ACHN (cell line): ENCODE measurements around the gene EFCAB14.
"Not testable (repeated sequence)": the region's sequence is repeated elsewhere in the genome, so short reads cannot be mapped to it uniquely, and the experiment has no call there.

ENCODE experiments used
- DNase-seq: peaks from one replicate; pipeline ENCODE4 v3.0.0-alpha.2; 2015
- in situ Hi-C: cut with HindIII; loops from 2 replicates; pipeline ENCODE4 v1.10.0; 2017; ENCODE audit warnings: low sequenced_read_pairs, low pct_ligation_motif_present, low pct_unique_long_range_greater_than_20kb

The EFCAB14 gene, protein sequence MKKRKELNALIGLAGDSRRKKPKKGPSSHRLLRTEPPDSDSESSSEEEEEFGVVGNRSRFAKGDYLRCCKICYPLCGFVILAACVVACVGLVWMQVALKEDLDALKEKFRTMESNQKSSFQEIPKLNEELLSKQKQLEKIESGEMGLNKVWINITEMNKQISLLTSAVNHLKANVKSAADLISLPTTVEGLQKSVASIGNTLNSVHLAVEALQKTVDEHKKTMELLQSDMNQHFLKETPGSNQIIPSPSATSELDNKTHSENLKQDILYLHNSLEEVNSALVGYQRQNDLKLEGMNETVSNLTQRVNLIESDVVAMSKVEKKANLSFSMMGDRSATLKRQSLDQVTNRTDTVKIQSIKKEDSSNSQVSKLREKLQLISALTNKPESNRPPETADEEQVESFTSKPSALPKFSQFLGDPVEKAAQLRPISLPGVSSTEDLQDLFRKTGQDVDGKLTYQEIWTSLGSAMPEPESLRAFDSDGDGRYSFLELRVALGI

DNA sequence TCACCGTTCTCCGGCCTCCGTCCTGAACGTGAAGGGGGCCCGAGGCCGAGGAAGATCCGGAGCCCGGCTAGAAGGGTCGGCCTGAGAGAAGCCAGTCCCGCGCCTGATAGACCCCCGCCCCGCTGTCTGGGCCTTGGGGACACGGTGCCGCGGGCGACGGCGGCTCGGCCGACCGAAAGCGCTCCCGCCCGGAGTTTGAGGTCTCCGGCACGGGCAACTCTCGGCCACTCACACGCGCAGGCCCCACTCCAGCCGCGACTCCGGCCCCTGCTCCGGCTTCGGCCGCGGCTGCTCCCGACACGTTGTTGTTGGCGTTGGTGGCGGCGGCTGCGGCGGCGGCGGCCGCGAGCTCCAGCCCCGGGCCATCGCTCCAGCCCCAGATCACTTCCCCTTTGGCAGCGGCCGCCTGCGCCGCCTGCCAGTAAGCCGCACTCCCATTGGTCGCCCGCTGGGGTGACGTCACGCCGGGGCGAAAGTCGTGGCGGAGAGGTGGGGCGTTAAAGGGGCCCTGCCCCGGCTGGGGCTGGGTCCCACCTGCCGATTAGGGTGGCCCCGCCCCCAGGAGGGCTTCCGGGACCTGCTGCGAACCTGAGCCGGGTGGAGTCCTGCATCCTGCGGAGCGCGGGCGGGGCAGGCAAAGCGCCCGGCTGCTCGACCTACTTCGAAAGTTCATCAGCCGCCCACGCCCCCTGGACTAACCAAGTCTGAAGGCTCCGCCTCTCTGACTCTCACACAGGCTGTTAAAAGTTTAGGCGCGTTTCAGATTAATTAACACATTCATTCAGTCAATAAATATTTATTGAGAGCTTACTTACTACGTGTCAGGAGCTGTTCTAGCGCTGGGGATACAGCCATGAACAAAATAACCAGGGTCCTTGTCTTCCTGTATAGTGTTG, at the start of gene EFCAB14:
EFCAB14 (minus strand) TSS at position 388 of the 896 bp plus-strand sequence. CDS start 1,027 bp downstream, outside the sequence.
- in situ Hi-C loops = no loop called here
- DNase-seq = peak; percentile 91

DNA sequence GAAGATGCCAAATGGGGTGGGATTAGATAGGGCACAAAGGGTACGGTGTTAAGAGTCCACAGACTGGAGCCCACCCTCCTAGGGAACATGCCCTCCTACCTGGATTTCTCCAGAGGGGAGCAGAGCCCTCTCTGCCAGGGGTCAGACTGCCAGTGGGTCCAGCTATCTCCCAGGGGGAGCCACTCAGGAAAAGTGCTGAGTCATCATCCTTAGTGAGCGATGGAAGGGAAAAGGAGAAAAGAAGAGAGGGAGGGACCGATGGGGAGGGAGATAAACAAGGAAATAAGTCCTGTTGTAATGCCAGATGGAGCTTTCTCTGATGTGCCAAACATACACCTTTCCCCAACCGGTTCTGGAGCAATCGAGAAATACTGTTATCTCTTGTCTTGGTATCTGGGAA, 49.5 kb upstream of the EFCAB14 start:
- in situ Hi-C loops = no loop called here
- no peak for DNase-seq

DNA sequence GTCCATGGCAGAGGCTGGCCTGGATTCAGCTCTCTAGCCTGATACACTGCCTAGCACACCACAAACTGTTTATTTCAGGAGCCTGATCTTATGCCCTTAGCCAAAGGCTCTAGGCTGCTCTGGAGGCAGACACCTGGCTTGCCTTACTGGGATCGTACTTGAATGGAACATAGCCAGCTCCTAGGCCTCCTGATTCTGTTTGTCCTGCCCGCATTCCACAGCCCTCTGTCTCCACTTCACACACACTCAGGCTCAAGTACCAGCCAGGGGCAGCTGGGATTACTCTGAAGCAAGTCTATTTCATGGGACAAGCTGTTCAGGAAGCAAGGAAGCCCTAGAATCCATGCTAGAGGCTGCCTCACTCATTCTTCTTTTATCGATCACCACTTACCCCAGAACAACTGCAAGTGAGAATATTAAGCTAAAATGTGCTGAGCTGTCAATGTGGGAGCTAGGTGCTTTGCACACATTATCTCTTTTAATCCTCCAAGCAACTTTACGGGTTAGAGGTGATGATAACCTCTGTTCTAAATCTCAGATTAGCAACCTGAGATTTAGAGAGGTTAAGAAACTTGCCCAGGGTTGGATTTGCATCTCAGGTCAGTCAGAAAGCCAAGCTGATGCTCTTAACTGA, 48.9 kb upstream of the EFCAB14 start:
- DNase-seq = no peak
- in situ Hi-C loops = no loop called here

DNA sequence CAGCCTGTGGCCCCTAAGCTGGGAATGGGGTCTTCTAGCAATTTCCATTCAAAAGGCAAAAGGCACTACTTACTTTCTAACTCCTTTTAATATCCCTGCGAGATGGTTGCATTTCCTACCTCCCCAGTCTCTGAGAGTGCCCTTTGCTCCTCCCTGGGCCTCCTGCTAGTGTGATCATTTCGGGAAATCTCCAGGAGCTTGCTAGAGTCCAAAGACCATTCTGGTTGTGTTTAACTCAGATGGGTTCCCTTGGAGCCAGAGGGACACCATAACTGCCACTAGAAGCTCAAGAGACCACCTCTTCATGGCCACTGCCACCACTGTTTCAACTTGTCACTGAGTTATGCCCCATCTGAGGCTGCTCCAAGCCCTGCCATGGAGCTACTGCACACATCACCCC, 45.5 kb upstream of the EFCAB14 start:
- no peak for DNase-seq
- in situ Hi-C loops = no loop called here

DNA sequence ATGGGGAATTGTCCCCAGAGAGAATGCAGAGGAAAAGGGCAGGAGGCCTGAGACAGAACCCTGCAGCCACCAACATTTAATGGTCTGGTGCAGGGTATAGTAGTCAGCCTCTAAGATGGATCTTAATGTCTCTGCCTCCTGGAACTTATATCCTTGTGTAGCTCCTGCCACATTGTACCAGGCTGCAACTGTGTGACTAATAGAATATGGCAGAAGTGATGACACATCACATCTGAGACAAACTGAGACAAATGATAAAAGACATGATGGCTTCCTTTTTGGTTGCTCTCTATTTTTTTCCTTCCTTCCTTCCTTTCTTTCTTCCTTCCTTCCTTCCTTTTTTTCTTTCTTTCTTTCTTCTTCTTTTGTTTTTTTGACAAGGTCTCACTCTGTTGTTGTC, 42.8 kb upstream of the EFCAB14 start:
- DNase-seq = no peak
- in situ Hi-C loops = no loop called here

DNA sequence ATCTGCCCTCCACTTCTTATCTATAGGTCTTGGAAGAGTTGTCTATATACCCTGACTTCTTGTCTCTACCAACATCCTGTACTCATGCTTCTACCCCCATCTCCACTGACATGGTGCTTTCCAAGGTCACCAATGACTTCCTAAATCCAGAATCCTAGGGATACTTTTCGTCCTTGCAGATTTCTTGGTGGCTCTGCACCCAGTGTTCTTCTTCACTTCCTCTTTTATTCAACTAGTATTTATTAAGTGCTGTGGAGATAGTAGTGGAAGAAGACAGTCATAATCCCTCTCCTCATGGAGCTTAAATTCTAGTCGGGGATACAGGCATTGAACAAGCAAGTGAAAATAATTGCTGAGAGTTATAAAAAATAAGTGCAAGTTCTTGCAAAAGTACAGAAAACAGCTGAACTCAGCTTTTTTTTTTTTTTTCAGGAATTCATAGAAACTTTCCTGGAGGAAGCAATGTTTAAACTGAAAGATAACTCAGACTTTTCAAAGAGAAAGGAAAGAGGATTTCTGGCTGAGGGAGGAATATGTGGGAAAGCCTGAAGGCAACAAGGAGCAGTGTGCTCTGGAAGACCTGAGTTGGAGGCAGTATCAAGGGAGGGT, 41.7 kb upstream of the EFCAB14 start:
- DNase-seq = no peak
- in situ Hi-C loops = no loop called here

DNA sequence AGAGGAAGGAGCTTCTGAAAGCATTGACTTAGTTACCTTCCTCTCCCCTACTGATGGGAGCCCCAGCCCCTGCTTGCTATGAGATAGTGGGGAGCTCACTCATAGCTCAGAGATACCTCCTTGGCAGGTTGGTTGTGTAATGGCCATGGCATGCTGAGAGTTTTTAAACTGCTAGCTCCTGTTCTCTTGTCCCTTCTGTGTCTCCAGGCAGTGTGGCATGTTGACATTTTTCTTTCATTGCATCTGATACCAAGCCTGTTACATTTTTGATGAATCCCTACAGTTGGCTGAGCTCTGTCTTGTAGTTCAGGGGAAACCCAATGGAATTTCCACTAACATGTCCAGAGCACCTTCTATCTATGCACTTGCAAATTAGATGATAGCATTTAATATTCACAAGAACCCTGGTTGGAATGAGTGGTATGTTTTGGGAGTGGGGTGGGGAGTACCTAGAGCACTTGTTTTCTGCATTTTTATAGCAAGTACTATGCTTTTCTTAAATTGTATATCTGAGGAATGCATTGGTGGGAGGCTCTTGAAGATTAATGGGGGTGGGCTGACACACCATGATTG, 39.1 kb upstream of the EFCAB14 start:
- no peak for DNase-seq
- in situ Hi-C loops = no loop called here

DNA sequence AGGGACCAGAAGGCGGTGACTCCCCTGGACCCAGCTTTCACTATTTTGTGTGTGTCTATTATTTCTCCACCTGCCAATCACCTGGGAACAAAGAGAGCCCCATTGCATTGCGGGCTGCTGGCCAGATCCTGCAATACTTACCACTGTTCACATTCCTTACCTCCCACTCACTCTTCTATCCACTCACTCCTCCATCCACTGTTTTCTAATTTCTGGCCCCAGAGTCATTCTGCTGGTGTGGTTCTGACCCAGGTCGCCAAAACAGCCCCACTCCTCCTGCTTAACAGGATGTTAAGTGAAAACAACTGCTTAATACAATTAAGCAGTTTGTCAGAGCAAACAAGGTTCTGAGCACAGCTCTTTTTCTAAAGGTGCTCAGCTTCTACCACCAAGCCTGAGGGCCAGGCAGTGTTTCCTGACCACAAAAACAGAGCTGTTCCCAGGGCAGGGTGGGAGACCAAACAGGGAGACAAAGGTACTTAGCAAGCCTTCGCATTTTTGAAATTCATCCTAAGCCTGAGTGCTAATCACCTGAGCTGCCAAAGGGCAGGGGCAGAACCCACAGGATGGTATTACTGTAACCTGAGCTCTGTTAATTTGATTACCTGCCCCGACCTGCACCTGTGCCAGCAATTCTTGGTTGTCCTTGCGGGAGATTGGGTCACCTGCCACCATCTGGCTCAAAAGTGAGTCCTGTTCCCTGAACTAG, 38.5 kb upstream of the EFCAB14 start:
- DNase-seq = no peak
- in situ Hi-C loops = no loop called here

DNA sequence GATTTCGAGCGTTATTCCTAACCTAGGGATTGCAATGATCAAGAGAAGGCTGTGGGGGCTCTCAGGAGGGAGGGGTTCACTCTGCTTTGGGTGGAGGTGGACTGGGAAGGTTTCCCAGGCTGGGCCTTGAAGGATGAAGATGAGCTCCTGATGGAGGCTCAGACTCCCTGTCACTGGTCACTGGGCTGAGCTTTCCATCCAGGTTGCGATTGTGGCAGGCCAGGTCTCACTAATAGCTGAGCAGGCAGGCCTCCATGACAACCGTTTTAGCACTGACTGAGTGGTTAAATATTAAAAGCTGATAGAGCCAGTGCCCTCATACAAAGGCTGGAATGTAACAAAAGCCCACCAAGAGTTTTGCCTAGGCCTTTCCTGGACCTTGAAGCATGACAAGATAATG, 36.2 kb upstream of the EFCAB14 start:
- in situ Hi-C loops = no loop called here

DNA sequence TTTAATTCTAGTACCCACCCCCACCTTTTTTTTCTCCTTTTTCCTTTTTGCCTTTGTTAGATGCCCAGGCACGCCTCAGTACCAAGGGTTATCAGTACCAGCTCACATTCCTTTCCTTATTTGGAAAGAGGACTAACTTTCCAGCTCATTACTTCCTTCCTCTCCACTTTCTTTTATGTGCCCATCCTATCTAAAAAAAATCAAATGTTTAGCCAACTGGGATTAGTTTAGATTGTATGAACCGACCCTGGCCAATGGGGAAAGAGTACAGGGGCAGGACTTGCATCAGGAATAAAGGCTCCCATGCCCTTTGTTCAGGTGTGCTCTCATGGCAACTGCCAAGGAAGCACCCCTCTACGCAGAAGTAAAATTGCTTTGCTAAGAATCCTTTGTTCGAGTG, 35.8 kb upstream of the EFCAB14 start:
- in situ Hi-C loops = not testable (repeated sequence)
- peak; percentile 14 for DNase-seq

More for the DNA sequence above, 36.2 kb upstream of the EFCAB14 start:
- peak; percentile 7 for DNase-seq

DNA sequence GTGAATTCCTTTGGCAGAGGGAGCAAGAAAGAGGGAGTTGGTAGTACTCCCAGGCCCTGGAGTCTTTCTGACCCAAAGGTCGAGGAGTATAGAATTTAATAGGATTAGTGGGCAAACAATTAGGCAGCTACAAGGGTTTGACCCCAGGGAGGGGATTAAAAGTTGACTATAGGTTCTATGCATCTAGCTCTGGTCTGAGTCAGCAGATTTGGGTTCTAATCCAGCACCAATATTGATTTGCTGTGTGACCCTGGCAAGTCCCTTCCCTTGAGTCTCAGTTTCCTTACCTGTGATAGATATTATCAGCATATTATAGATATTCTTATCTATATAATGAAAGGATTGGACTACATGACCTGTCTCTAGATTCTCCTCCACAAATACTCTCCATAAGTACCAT, 35.1 kb upstream of the EFCAB14 start:
- no peak for DNase-seq

DNA sequence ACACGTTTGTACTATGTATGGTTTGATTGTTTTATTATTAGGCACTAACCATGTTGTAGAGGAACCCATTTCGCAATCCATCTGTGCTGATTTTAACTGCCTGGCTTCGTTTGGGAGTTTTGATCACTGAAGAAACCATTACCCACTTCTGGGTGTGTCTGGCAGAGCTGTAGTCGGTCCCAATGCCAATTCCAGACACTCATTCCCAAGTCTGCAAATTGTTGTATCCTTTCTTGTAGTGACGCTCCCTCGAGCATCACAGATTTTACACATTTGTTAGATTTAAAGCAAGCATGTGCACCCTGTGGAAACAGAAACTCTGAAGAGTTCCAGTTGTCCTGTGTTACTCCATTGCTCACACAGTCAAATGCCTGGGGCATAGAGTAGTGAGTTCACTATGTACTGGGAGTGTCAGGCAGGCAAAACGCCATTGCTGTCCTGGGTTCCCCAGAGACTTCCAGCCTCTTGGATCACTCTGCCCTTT, 31.0 kb upstream of the EFCAB14 start:
- in situ Hi-C loops = no loop called here
- DNase-seq = no peak

More for the DNA sequence above, 35.1 kb upstream of the EFCAB14 start:
- in situ Hi-C loops = no loop called here

DNA sequence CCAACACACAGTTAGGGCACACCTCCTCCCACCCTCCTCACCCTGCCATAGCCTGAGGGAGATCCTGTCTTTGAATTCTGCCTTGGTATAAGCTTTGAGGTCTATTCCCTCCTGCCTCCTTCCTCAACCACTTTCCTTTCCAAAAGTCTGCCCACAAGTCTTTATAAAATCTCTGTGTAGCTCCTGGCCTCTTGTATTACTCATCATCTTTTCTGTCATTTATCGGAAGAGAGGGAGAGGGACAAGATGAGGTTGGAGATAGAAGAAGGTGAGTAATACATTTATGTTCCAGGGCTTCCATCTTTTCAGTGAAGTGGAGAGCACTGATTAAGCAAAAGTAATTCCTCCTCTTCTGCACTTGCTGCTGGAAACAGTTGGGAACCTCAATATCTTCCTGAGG, 30.5 kb upstream of the EFCAB14 start:
- no peak for DNase-seq
- in situ Hi-C loops = no loop called here

DNA sequence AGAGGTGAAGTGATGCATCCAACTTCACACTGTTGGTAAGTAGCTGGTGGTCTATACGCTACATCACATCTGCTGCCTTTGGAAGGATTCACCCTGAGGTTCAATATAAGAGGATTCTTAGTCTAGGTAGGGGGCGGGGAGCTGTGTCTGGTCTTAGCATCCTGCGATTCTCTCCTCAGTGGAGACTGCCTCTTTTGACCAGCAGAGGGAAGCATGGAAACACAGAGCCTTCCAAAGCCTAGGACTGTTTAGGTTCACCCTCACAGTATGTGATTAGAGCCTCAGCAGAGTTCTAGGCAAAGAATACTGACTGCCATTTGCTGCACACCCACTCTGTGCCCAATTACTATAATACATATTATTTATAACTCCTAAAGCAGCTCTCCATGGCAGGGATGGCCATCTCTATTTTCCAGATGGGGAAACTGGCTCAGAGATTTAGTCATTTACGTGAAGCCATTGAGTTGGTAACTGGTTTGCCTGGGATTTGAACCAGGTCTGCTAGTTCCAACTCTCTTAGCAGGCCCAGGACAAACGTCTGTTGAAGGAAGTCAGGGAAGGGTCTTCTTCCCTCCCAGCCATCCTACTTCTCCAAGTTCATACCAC, 28.9 kb upstream of the EFCAB14 start:
- peak; percentile 53 for DNase-seq
- in situ Hi-C loops = no loop called here

DNA sequence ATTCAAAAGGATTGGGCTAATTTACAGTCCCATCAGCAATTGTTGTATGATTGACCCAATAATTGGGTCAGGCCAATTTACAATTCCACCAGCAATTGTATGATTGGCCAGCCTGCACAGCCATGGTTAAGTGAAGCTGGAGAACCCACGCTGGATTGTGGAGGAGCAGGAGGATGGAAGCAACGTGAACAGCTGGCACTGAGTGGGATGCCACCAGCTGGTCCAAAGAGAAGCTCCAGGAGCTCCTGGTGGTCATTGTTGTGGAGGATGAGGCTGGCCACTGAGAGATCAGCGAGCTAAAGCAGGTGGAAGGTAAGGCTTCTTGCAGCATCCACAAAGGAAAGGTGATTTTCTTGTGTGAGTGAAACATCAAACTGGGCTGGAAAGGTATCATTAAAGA, 23.2 kb upstream of the EFCAB14 start:
- no peak for DNase-seq
- in situ Hi-C loops = no loop called here

DNA sequence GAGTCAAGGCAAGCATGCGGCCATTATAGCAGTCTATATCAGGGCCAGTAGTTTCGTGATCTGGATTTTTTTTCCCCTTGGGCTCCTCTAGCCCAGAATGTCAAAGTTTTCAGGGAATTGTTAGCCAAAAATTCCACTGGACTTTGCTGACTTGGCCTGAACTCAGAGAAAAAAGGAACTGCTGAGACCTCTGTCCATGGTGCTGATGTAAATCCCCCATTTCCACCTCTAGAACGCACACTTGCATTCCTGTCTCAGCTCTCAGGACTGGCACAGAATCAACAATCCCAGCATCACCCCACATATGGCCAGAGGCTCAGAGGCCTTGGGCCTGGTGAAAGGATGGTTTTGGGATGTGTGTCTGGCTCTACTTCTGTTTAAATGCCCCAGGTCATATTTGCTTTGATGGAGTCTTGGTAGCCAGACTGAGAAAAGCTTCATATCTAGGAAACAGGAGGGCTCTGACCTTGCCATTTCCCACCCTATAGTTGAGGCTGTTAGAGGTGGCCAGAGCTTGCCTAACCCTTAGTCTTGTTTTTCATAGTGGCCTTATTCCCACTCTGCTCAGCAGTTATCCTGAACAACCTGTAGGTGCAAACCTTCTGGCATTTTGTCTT, 16.9 kb upstream of the EFCAB14 start:
- in situ Hi-C loops = no loop called here
- peak; percentile 64 for DNase-seq
